GM21360 (cell line): ENCODE results near the gene PAFAH1B1.
"Not testable (repeated sequence)": the region's sequence is repeated elsewhere in the genome, so short reads cannot be mapped to it uniquely, and the experiment has no call there.

ENCODE experiments used
- ATAC-seq: cut with Tn5 transposase; IDR thresholded peaks from one replicate; pipeline ENCODE4 v1.9.1; 2021; ENCODE audit warnings: mild to moderate bottlenecking, moderate library complexity; ENCODE audit not compliant: unreplicated experiment

PAFAH1B1 gene

DNA sequence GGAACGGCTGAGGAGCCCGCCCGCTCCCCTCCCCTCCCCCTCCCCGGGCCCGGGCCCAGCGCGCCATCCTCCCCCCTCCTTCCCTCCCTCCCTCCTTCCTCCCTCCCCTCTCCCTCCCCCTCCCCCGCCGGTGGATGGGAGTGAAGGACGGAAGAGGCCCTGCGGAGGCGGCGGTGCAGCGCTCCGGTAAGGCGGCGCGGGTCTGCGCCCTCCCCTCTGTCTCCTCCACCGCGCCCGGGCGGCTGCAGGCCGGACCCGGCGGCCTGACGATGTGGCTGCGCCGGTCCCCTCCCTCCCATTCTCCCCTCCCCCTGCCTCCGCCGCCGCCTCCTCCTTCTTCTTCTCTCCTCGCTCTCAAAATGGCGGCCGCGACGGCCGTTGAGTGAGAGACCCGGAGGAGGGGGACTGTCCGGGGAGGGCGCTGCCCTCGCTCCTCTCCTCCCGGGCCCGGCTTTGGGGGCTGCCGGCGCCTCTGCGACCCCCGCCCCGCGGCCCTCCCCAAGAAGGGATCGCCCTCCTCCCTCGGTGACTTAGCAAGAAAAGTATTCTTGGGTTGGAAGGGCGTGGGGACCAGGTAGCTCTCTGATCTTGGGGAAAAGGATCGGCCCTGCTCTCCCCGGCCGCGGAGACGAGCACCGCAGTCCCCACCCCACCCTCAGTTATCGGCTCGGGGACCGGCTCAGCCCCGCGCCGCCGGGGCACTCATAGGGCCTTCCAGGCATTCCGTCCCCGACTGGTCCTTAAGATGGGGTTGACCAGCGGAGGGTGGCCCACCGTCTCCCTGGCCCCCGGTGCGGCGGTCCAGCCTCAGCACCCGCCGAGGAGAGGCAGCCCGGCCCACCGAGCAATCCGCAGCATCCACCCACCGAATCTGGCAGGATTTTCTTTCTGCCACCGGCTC, 617 bp downstream of the PAFAH1B1 start:
- ATAC-seq: peak; percentile 32

DNA sequence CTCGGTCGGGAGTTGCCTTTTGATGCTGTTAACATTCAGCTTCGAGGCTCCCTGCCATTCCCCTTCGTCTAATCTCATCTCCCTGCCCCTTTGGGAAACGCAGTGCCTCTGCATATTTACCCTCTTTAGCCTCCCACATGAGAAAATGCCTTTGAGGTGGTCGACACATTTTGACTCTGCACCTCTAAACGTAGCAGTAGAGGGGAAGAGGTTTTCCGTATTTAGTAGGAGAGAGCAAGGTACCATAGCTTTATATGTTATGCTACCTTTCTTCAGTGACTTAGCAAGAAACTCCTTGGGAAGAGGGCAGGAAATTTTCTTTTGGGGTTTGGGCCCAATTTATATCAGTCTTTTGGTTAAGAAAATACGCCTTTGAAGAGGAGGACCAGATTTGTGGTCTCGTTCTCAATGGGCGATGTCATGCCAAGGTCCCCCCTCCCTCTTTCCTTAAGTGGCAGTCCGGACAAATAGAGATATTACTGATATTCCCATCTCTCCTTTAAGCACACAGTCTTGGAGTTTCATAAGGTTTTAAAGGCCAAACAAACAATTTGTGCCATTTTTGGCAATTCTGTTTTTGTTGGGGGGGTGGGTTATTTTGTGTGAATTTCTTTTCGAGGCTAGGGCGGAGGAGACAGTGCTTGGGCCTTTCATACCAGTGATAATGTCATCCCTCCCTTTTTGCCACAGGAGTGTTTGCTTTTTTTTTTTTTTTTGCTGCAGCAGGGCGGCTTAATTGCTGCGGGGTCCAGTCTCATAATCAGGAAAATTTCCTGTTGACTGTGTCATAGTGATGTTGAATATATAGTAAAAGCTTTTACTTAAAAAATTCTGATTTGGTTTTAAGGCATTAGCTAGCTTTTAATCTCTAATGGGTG, 1.5 kb downstream of the PAFAH1B1 start:
- ATAC-seq: no peak

DNA sequence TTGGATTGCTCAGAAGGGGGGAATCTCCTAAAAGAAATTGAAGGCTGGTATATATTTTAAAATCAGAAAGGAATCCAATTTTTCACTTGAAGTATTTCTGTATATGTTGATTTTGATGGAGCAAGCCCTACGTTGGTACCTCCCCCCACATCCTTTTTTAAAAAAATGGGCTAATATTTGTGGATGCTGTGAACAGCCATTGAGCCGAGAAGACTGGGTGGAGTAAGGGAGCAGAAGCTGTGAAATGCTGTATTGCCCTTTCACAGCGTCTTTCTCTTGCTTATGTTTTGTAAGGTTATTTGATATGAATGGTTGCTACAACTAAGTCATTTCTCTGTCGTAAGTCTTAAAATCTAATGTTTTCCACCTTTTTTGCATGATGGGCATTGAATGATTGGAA, 2.3 kb downstream of the PAFAH1B1 start:
- no peak for ATAC-seq

DNA sequence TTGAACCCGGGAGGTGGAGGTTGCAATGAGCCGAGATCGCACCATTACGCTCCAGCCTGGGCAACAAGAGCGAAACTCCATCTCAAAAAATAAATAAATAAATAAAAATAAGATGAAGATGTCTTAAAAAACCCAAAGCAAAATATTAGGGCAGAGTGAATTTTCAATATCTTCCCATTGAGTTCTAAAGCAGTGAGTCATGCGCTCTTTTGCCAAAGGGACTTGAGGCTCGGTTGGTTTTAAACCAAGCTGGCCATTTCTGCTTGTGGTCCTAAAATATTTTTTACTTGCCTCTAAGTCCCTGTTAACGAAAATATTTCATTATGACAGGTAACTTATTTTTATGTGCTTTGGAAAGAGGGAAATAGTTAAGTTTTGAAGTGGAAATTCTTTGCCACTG, 4.7 kb downstream of the PAFAH1B1 start:
- ATAC-seq: no peak

DNA sequence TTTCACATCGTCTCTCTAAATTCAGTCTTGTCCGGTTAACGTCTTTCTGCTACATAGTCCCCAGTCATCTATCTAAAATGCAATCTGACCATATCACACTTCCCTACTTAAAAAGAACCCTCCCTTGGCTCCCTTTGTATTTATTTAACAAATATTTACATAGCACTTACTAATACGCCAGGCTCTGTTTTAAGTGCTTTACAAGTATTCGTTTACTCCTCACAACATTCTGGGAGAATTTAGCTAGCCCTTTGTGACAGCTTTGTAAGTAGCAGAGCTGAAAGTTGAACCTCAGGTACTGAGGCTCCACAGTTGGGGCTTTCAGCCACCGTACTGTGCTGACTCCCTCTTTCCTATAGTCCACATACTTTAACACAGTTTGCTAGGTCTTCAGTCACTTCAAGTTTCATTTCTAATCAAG, 9.2 kb downstream of the PAFAH1B1 start:
- ATAC-seq: no peak

DNA sequence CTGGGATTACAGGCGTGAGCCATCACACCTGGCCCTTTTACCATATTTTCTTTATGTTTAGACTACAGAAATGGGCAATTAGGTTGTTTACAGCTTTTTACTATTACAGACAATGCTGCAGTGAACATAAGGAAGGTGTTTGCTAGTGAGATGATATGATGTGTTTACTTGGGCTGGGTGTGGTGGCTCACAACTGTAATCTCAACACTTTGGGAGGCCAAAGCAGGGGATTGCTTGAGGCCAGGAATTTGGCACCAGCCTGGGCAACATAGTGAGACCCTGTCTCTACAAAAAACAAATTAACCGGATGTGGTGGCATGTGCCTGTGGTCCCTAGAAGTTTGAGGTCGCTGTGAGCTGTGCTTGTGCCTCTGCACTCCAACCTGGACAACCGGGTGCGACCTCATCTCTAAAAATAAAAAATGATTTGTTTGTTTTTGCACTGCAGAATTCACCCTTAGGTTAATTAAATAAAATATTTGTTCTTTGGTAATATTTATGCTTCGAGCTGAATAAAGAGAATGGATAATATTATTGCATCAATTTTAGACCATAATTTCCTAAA, 15.0 kb downstream of the PAFAH1B1 start:
- no peak for ATAC-seq

DNA sequence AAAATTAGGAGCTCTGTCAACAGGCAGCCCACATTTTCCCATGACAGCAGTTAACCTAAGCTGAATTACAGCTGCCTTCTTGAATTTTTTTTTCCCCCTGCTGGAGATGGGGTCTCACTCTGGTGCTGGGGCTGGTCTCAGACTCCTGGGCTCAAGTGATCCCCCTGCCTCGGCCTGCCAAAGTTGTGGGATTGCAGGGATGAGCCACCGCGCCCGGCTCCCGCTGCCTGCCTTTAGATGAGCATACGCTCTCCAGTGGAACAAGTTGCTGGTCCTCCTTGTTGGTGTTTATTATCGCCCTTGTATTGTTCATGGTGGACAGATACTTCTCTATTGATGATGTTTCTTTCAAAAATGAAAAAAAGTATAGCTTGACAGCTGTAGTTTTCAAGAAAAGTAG, 15.6 kb downstream of the PAFAH1B1 start:
- no peak for ATAC-seq

DNA sequence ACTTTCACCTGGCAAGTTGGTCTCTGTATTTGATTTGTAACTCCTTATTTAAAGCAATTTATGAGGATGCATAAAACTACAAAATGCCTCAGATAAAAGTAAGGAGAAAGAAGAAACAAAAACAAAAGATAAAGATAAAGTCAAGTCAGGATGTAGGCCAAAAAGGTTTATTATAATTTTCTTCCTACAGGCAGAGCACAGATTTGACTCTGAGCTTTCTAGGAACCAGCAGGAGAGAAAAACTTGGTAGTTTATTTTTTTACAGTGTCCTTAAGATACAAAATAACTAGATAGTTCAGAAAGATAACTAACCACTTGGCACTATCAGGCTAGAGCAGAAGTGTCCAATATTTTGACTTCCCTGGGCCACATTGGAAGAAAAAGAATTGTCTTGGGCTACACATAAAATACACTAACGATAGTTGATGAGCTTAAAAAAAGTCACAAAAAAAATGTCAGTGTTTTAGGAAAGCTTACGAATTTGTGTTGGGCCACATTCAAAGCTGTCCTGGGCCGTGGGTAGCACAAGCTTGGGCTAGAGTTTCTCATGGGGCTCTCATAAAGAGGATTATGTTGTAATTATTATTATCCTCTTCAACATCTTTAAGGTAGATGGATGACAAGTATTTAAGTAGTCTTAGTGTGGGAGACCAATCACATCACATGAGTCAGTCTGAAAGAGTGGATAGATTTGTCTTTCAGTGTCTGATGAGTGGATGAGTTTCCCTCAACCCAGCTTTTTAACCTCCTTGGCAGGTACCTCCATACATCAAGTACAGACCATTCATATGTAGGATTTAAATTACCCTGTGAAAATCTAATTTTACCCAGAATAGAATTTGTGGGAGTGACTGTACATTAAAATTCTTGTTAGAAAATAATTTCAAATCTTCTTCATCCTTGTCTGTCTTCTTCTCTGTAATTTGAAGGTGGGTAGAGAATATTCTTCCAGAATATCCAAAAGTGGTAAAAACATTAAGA, 17.0 kb downstream of the PAFAH1B1 start:
- no peak for ATAC-seq

DNA sequence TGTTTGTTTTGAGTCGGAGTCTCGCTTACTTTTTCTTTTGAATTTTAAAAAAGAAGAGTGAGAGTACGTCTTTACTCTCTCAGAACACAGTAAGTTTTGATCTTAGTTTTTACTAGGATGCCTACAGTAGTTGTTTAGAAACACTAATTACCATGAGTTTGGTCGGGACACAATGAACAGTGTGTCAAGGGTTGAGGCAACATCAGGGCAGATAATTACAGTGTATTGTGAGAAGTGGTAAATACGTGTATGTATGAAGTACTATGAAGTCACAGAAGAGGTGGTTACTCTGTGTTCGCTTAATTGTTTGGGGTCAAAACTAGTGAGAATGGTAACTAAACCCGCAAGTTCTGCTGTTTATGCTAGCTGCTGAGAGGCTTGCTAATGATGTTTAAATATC, 18.2 kb downstream of the PAFAH1B1 start:
- no peak for ATAC-seq

DNA sequence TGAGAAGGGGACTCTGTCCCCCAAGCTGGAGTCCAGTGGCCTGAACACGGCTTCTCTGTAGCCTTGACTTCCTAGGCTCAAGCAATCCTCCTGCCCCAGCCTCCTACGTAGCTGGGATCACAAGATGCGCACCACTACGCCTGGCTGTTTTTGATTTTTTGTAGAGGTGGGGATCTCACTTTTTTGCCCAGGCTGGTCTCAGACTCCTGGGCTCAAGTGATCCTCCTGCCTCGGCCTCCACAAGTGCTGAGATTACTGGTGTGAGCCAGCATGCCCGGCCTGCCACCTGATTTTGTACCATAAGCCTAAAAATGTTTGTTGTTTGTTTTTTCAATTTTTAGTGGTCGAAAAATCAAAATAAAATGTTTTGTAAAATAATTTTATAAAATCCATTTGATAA, 19.2 kb downstream of the PAFAH1B1 start:
- no peak for ATAC-seq

DNA sequence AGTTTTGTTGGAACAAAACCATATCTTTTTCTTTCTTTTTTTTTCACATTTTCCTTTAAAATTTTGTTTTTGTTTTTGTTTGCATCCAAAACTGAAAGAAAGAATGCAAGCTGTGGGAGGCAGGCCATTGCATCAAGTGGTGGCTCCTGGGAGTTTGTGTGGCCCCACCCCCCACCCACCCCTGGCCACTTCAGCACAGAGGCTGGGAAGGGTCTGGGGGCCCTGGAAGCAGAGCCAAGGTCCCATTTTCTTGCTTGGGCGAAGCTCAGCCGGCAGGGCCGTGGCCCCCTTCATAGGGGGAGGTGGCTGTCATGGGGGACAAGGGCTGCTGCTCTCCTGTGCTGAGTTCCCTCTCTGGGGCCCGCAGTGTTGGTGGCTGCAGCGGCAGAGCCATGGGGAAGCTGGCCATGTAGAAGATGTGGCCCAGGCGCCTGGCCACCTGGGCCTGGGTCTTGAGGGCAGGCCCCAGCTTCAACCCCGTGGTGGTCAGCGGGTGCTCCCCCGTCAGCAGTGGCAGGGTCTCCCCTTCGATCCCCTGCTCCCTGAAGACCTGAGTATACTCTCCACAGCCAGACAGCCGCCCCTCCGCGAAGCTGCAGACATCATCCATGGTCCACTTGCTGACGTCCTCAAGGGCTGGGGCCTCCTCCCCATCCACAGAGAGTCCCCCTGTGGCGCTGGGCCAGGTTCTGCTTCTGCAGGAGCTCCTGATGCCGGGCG, 19.8 kb downstream of the PAFAH1B1 start:
- no peak for ATAC-seq

DNA sequence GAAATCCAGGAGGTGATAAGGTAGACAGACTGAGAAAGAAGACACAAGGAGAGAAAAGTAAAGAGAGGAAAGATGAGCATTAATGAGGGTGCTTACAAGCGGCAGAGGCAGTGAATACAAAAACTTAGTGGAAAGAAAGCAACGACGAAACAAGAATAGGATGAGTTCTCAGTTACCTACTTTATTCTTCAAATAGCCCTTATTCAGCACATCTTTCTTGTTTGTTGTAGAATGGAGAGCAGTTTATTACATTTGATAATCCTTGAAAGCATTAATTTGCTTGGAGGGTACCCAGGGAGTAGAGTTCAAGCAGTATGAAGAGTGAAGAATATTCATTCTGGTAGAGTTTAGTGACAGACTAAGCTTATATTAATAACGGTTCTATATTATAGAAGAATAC, 22.4 kb downstream of the PAFAH1B1 start:
- ATAC-seq: no peak

DNA sequence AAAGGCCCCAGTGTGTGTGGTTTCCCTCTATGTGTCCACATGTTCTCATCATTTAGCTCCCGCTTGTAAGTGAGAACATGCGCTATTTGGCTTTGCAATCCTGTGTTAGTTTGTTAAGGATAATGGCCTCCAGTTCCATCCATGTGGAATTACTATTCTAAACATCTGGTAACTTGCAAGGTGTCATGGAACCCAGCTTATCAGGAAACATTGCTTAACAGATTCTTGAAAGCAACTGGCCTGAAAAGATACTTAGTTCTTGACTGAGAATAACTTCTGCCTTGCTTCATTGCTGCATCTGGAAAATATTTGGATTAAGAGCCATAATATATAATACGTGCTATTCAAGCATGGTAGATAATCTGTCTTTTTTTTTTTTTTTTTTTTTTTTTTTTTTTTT, 27.8 kb downstream of the PAFAH1B1 start:
- no peak for ATAC-seq

DNA sequence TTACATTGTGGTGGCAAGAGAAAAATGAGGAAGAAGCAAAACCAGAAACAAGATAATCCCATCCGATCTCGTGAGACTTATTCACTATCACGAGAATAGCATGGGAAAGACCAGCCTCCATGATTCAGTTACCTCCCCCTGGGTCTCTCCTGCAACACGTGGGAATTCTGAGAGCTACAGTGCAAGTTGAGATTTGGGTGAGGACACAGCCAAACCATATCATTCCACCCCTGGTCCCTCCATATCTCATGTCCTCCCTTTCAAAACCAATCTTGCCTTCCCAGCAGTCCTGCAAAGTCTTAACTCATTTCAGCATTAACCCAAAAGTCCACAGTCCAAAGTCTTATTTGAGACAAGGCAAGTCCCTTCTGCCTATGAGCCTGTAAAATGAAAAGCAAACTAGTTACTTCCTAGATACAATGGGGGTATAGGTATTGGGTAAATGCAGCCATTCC, 28.5 kb downstream of the PAFAH1B1 start:
- ATAC-seq: not testable (repeated sequence)

DNA sequence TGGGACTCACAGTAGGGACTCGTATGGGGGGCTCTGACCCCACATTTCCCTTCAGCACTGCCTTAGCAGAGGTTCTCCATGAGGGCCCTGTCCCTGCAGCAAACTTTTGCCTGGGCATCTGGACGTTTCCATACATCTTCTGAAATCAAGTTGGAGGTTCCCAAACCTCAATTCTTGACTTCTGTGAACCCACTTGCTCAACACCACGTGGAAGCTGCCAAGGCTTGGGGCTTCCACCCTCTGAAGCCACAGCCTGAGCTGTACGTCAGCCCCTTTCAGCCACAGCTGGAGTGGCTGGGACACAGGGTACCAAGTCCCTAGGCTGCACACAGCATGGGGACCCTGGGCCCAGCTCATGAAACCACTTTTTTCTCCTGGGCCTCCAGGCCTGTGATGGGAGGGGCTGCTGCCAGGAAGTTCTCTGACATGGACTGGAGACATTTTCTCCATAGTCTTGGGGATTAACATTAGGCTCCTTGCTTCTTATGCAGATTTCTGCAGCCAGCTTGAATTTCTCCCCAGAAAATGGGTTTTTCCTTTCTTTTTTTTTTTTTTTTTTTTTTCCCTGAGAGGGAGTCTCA, 29.4 kb downstream of the PAFAH1B1 start:
- not testable (repeated sequence) for ATAC-seq

DNA sequence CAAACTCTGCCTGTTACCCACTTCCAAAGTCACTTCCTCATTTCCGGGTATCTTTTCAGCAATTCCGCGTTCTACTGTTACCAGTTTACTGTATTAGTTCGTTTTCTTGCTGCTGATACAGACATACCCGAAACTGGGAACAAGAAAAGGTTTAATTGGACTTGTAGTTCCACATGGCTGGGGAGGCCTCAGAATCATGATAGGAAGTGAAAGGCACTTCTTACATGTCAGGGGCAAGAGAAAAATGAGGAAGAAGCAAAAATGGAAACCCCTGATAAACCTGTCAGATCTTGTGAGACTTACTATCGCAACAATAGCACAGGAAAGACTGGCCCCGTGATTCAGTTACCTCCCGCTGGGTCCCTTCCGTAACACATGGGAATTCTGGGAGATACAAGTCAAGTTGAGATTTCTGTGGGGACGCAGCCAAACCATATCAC, 30.9 kb downstream of the PAFAH1B1 start:
- ATAC-seq: no peak

DNA sequence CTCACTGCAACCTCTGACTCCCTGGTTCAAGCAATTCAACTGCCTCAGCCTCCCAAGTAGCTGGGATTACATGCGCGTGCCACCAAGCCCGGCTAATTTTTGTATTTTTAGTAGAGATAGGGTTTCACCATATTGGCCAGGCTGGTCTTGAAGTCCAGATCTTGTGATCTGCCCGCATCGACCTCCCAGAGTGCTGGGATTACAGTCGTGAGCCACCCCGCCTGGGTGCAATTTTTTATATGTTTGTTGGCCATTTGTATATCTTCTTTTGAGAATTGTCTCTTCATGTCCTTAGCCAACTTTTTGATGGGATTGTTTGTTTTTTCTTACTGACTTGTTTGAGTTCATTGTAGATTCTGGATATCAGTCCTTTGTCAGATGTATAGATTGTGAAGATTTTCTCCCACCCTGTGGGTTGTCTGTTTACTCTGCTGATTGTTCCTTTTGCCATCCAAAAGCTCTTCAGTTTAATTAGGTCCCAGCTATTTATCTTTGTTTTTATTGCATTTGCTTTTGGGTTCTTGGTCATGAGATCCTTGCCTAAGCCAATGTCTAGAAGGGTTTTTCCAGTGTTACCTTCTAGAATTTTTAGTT, 33.3 kb downstream of the PAFAH1B1 start:
- ATAC-seq: not testable (repeated sequence)

DNA sequence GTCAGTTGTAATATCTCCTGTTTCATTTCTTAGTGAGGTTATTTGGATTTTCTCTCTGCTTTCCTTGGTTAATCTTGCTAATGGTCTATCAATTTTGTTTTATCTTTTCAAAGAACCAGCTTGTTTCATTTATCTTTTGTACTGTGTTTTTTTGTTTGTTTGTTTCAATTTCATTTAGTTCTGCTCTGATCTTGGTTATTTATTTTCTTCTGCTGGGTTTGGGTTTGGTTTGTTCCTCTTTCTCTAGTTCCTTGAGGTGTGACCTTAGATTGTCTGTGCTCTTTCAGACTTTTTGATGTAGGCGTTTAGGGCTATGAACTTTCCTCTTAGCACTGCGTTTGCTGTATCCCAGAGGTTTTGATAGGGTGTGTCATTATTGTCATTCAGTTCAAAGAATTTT, 35.5 kb downstream of the PAFAH1B1 start:
- not testable (repeated sequence) for ATAC-seq

DNA sequence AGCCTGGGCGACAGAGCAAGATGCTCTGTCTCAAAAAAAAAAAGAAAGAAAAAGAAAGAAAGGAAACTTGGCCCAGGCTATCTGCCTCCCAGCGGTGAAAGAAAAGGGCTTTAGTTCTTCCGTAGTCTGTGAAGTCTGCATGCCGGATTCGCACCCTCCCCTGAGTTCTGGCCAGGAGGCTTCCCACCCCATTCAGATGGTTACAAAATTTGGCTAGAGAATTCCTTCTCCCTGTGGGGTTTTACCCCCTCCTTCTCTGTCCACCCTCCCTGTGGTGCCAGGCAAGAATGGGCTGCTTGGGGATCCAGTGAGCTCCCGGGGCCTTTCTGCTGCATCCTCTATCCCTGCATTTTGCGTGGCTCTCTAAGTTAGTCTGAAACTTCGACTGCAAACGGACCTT, 37.8 kb downstream of the PAFAH1B1 start:
- no peak for ATAC-seq
